Karpas-422 (cell line): Measurements from ENCODE around the gene IRGQ. TPM values are rescaled to one million over a fixed set of nuclear protein-coding genes. Genes with fewer than 3 reads are reported as not detected.

Experiments
- DNase-seq: peaks from one replicate; pipeline ENCODE4 v3.0.0-alpha.2; 2015
- H2AFZ ChIP-seq: fragments of 200-600 bp; sonication (generic); 2 replicates; pipeline ENCODE4 v1.6.1; 2014; ENCODE audit warnings: antibody characterized with exemption, low read length, mixed read lengths
- H3K27ac ChIP-seq: fragments of 200-600 bp; sonication (generic); 2 replicates; pipeline ENCODE4 v1.5.1; 2014; ENCODE audit warnings: mild to moderate bottlenecking, low read length, moderate library complexity
- H3K27me3 ChIP-seq: fragments of 200-600 bp; sonication (generic); 2 replicates; pipeline ENCODE4 v1.6.1; 2014; ENCODE audit warnings: low read length, mixed read lengths
- H3K36me3 ChIP-seq: fragments of 200-600 bp; sonication (generic); 2 replicates; pipeline ENCODE4 v1.6.1; 2014; ENCODE audit warnings: low read length, mixed read lengths; ENCODE audit not compliant: insufficient read depth
- H3K4me1 ChIP-seq: fragments of 200-600 bp; sonication (generic); 2 replicates; pipeline ENCODE4 v1.6.1; 2014; ENCODE audit warnings: mild to moderate bottlenecking, low read length, mixed read lengths
- H3K4me2 ChIP-seq: fragments of 200-600 bp; sonication (generic); 2 replicates; pipeline ENCODE4 v1.6.1; 2014; ENCODE audit warnings: low read length, low read depth, mild to moderate bottlenecking; ENCODE audit not compliant: poor library complexity, severe bottlenecking
- H3K4me3 ChIP-seq: fragments of 200-600 bp; sonication (generic); 2 replicates; pipeline ENCODE4 v1.5.1; 2014; ENCODE audit warnings: mild to moderate bottlenecking, antibody characterized with exemption, low read length, mixed read lengths
- H3K79me2 ChIP-seq: fragments of 200-600 bp; sonication (generic); 2 replicates; pipeline ENCODE4 v1.6.1; 2014; ENCODE audit warnings: mild to moderate bottlenecking, low read length, mixed read lengths
- H3K9ac ChIP-seq: fragments of 200-600 bp; sonication (generic); 2 replicates; pipeline ENCODE4 v1.6.0; 2014; ENCODE audit warnings: low read length
- H3K9me2 ChIP-seq: fragments of 200-600 bp; sonication (generic), shearing (Covaris generic); replicated peaks from 2 replicates; pipeline ENCODE4 v1.6.0; 2014; ENCODE audit warnings: mild to moderate bottlenecking, low read length, moderate library complexity; ENCODE audit not compliant: insufficient read depth
- H3K9me3 ChIP-seq: fragments of 300-700, 200-600 bp; sonication (generic); 2 replicates; pipeline ENCODE4 v1.6.1; 2014; ENCODE audit warnings: low read length, mixed read lengths
- H4K20me1 ChIP-seq: fragments of 200-600 bp; sonication (generic); 2 replicates; pipeline ENCODE4 v1.6.1; 2014; ENCODE audit warnings: mild to moderate bottlenecking, antibody characterized with exemption, low read length, low read depth; ENCODE audit not compliant: insufficient read depth
- total RNA-seq: library from RNA; depleted of rRNA; stranded (reverse); fragments of >200 nt; shearing (Covaris generic); gene quantifications from 2 replicates; pipeline ENCODE4 v1.2.3, GENCODE V29; 2014; ENCODE audit warnings: low replicate concordance; rRNA removed

Gene IRGQ, protein sequence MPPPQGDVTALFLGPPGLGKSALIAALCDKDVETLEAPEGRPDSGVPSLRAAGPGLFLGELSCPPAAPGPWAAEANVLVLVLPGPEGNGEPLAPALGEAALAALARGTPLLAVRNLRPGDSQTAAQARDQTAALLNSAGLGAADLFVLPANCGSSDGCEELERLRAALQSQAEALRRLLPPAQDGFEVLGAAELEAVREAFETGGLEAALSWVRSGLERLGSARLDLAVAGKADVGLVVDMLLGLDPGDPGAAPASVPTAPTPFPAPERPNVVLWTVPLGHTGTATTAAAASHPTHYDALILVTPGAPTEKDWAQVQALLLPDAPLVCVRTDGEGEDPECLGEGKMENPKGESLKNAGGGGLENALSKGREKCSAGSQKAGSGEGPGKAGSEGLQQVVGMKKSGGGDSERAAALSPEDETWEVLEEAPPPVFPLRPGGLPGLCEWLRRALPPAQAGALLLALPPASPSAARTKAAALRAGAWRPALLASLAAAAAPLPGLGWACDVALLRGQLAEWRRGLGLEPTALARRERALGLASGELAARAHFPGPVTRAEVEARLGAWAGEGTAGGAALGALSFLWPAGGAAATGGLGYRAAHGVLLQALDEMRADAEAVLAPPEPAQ
- total RNA-seq, result 10.1 and 10.8 TPM in 2 replicates

DNA sequence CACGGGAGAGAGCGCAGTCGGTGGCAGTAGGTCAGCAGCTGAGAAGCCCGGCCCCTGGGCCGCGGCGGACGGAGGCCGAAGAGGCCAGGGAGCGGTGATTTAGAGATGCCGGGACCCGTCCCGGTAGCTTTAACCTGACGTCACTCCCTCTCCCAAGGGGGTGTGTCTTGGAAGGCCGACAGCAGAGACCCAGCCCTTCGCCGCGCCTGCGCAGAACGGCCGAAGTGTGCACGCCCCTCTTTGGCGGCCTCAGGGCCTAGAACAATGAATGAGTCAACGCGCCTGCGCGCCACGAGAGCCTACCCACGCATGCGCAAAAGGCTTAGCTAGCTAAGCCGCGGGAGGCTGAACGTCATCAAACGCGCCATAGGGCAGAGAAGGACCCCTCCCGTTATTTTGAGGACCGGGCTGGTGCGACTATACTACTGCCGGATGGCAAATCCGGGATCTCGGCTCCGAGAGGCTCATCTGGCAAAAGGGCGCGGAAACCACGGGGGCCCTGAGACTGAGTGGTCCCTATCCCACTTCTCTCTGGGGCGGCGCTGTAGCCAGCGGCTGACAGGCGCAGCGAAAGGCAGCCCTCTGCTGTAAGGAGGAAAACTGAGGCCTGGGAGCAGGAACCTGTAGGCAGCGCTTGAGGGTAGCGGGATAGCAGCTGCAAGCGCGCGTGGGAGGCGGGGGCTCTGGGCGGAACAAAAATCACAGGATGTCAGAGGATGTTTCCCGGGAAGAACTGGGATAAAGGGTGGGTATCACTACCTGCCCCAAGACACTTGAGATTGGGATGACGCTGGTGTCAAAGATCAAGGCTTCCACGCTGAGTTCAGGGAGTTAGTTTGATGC is at the start of gene IRGQ, which contains the start of gene ZNF576:
Gene IRGQ, minus strand, starts transcription at position 136 of the 843 bp plus-strand sequence. CDS start 796 bp downstream, outside the sequence.
Gene ZNF576, plus strand, starts transcription at position 597 of the 843 bp plus-strand sequence. CDS start 514 bp downstream, outside the sequence.
- Histone ChIP-seq H4K20me1 (no peaks in the 10 kb centered on the region; the same call in 1 of the 2 replicates), H3K27me3 (no peaks in the 10 kb centered on the region), H2AFZ (peak within 1 kb of the TSS; percentile 29; the same call in 1 of the 2 replicates), H3K9ac (peak within 1 kb of the TSS; percentile 87), H3K79me2 (peaks cover 61% of the 10 kb centered on the region), H3K4me1 (peaks cover 25% of the 10 kb centered on the region), H3K4me3 (peak within 1 kb of the TSS; percentile 77), H3K36me3 (peaks cover 10% of the 10 kb centered on the region; the same call in 1 of the 2 replicates), H3K4me2 (peak within 1 kb of the TSS; percentile 91), H3K27ac (peak within 1 kb of the TSS; percentile 73), H3K9me2 (no peaks in the 10 kb centered on the region), H3K9me3 (no peaks in the 10 kb centered on the region)
- DNase-seq, result peak; percentile 100

DNA sequence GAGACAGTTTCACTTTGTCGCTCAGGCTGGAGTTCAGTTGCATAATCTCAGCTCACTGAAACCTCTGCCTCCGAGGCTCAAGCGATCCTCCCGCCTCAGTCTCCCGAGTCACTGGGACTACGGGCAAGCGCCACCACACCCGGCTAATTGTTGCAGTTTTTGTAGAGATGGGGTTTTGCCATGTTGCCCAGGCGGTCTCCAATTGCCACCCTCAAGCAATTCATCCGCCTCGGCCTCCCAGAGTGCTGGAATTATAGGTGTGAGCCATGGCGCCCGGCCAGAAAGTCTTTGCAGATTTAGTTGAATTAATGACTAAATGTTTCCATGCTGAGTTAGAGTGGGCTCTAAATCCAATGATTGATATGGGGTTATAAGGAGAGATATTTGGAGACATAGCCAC is 48.2 kb upstream of the IRGQ start:
- DNase-seq, result no peak
- H3K4me3 ChIP-seq, result no peak overlapping the region
- H4K20me1 ChIP-seq, result no peaks in the 10 kb centered on the region
- H3K9ac ChIP-seq, result no peak overlapping the region
- H3K27ac ChIP-seq, result no peak overlapping the region
- no peak overlapping the region for H3K4me2 ChIP-seq
- no peaks in the 10 kb centered on the region for H3K27me3 ChIP-seq
- H3K79me2 ChIP-seq, result no peaks in the 10 kb centered on the region
- no peaks in the 10 kb centered on the region for H3K36me3 ChIP-seq
- no peaks in the 10 kb centered on the region for H3K9me3 ChIP-seq
- H2AFZ ChIP-seq, result no peak overlapping the region
- H3K4me1 ChIP-seq, result no peaks in the 10 kb centered on the region
- no peaks in the 10 kb centered on the region for H3K9me2 ChIP-seq

DNA sequence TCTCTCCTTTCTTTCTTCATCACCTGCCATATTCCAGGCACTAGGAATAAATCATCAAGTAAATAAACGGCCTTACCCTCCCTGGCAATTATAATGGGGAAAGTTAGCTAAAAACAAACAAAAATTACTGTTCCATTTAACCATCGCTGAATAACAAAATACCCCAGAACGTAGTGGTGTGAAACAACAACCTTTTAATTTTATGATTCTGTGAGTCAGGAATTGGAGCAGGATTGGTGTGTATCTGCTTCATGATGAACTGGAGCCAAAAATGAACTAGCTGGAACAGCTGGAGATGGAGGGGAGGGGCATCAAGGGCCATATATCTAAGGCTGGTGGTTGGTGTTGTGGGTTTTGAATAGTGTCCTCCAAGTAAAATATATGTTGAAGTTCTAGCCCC is 47.4 kb upstream of the IRGQ start:
- Histone ChIP-seq H3K4me1 (no peaks in the 10 kb centered on the region), H3K9me2 (no peaks in the 10 kb centered on the region), H4K20me1 (no peaks in the 10 kb centered on the region), H3K4me2 (no peak overlapping the region), H3K9ac (no peak overlapping the region), H3K79me2 (no peaks in the 10 kb centered on the region), H3K4me3 (no peak overlapping the region), H2AFZ (no peak overlapping the region), H3K27me3 (no peaks in the 10 kb centered on the region), H3K36me3 (no peaks in the 10 kb centered on the region), H3K27ac (no peak overlapping the region), H3K9me3 (no peaks in the 10 kb centered on the region)
- DNase-seq, result no peak

DNA sequence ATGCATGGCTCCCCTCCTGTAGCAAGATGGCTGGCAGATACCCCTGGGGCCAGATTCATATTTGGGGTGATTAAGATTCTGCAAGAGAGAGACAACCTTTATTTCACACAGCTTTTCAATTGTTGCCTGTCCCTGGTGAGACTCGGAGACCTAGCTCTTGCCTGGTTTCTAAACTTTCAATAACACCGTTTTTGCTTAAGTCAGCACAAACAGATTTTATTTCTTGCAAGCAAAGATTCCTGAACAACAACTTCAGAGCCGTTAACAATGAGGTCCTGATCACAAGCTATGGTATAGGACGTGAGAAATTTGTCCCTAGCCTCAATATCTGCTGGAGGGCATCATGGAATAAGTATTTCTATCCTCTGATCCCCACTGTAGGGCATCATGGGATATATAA is 46.6 kb upstream of the IRGQ start:
- Histone ChIP-seq H3K4me1 (no peaks in the 10 kb centered on the region), H3K36me3 (no peaks in the 10 kb centered on the region), H3K4me2 (no peak overlapping the region), H3K9me3 (no peaks in the 10 kb centered on the region), H3K79me2 (no peaks in the 10 kb centered on the region), H4K20me1 (no peaks in the 10 kb centered on the region), H3K27ac (no peak overlapping the region), H3K4me3 (no peak overlapping the region), H3K27me3 (no peaks in the 10 kb centered on the region), H2AFZ (no peak overlapping the region), H3K9ac (no peak overlapping the region), H3K9me2 (no peaks in the 10 kb centered on the region)
- DNase-seq, result no peak

DNA sequence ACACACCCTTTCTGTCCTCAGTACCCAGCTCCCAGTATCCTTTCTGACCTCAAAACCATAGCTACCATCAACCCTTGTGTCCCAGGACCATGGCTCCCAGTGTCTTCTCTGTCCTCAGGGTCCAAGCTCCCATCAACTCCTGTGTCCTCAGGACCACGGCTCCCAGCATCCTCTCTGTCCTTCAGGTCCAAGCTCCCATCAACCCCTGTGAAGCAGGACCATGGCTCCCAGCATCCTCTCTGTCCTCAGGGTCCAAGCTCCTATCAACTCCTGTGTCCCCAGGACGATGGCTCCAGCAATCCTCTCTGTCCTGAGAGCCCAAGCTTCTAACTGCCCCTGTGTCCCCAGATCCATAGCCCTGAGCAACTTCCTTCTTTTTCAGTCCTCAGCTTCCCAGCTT is 45.4 kb upstream of the IRGQ start:
- Histone ChIP-seq H3K9ac (no peak overlapping the region), H3K27ac (no peak overlapping the region), H3K9me2 (no peaks in the 10 kb centered on the region), H3K79me2 (no peaks in the 10 kb centered on the region), H3K4me3 (no peak overlapping the region), H3K36me3 (no peaks in the 10 kb centered on the region), H3K4me1 (no peaks in the 10 kb centered on the region), H2AFZ (no peak overlapping the region), H3K9me3 (no peaks in the 10 kb centered on the region), H3K27me3 (no peaks in the 10 kb centered on the region), H3K4me2 (no peak overlapping the region), H4K20me1 (no peaks in the 10 kb centered on the region)
- no peak for DNase-seq

DNA sequence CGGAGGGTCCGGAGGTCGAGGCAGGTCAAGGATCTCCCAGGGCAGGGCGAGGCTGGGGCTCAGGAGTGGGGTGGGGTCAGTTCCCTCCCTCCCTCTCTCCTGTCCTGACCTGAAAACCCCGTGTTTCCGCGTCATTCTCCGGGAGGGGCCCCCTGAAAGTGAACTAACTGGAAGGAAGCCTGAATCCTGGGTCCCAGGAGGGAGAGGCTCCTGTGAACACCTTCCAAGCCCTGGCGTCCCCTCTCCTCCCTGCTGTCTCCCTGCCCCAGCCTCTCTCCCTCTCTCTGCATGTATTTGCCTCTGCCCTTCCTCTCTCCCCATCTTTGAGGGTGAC is 44.5 kb upstream of the IRGQ start:
- Histone ChIP-seq H3K4me1 (no peaks in the 10 kb centered on the region), H3K27me3 (no peaks in the 10 kb centered on the region), H3K9me2 (no peaks in the 10 kb centered on the region), H3K9me3 (no peaks in the 10 kb centered on the region), H3K36me3 (no peaks in the 10 kb centered on the region), H4K20me1 (no peaks in the 10 kb centered on the region), H2AFZ (no peak overlapping the region), H3K9ac (no peak overlapping the region), H3K4me2 (no peak overlapping the region), H3K4me3 (no peak overlapping the region), H3K79me2 (no peaks in the 10 kb centered on the region), H3K27ac (no peak overlapping the region)
- DNase-seq, result no peak

DNA sequence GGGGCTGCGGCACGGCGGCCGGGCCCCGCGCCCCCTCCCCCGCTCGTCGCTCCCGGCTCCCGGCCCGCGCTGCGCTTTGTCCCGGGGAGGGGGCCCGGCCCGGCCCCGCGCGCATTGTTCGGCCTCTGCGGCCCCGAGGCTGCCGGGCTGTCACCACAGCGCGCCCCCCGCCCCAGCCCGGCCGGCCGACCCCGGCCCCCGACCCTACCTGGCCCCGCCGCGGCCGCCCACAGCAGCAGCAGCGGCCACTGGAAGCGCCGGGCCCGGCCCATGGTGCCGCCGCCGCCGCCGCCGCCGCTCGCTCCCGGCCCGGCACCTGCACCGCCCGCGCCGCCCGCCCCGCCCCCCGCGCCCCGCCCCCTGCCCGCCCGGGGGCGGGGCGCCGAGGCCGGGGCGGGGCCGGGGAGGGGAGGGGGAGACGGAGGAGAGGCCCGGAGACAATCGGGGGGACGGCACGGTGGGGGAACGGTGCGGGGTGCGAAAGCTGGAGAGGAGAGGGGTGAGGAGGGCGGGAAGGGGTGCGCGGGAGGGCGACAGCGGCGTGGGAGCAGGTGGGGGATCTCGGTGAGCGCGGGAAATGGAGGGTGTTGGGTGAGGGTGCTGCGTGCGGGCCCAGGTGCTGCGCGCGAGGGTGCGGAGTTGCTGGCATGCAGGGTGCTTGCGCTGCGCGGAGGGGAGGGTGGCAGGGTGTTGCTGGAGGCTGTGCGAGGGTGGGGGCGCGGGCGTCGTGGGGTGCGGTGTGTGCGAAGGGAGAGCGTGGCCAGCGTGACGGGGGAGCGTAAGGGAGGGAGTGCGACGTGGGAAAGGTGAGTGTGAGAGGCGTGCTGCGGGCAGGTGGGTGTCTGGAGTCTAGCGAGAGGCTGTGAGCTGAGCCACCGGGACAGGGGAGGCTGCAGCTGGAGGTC is 43.8 kb upstream of the IRGQ start, which contains the start of gene CADM4:
Gene CADM4, minus strand, starts transcription at position 332 of the 905 bp plus-strand sequence. Its CDS starts 60 bp downstream, at position 272.
- H4K20me1 ChIP-seq, result no peaks in the 10 kb centered on the region
- H3K9me2 ChIP-seq, result no peaks in the 10 kb centered on the region
- H3K27ac ChIP-seq, result no peak within 1 kb of the TSS
- H3K36me3 ChIP-seq, result no peaks in the 10 kb centered on the region
- H3K9ac ChIP-seq, result no peak within 1 kb of the TSS
- H3K4me3 ChIP-seq, result no peak within 1 kb of the TSS
- H3K9me3 ChIP-seq, result no peaks in the 10 kb centered on the region
- DNase-seq, result no peak
- H2AFZ ChIP-seq, result no peak within 1 kb of the TSS
- H3K27me3 ChIP-seq, result no peaks in the 10 kb centered on the region
- H3K79me2 ChIP-seq, result no peaks in the 10 kb centered on the region
- H3K4me1 ChIP-seq, result no peaks in the 10 kb centered on the region
- H3K4me2 ChIP-seq, result no peak within 1 kb of the TSS
